AG04449 (cell line): ENCODE measurements around the gene ANKRD11.

Experiments used
- CTCF ChIA-PET: fragments of 350-600 bp; formaldehyde crosslinking; extraction: SDS; loops from one replicate; lab custom pipeline; 2021; ENCODE audit warnings: antibody characterized with exemption; lab: Yijun Ruan, JAX
- POLR2A ChIA-PET: fragments of 400-600, 350-600 bp; formaldehyde crosslinking; extraction: SDS; loops from one replicate; lab custom pipeline; 2020; ENCODE audit warnings: antibody characterized with exemption, inconsistent platforms; lab: Yijun Ruan, JAX
- DNase-seq: peaks from one replicate; pipeline ENCODE4 v3.0.0-alpha.2; 2010; ENCODE audit warnings: low read depth, low spot score
- H3K4me3 ChIP-seq: 2 replicates; pipeline ENCODE4 v1.5.1; 2011; ENCODE audit warnings: low read depth, mild to moderate bottlenecking, control low read depth, low read length
- TF ChIP-seq, protein P1 (sequence below): IDR thresholded peaks from one replicate; pipeline ENCODE4 v1.5.1; 2011; ENCODE audit warnings: mild to moderate bottlenecking, moderate library complexity, low read length, control low read depth, inconsistent platforms; ENCODE audit not compliant: insufficient read depth; ENCODE audit errors: missing control alignments

ANKRD11 gene

DNA sequence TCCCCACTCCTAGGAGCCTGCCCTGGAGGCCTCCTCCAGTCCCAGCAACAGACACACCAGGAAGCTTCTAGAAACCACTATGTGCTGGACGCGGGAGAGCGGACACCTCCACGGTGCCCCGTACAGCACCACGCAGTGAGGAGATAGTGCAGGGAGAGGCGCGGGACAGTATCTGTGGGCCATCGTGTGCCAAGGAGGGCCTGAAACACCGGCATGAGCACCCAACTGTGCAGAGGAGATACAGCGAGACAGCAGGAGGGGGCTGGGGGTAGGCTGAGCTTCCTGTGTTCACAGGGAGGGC is 215.1 kb downstream of the ANKRD11 start:
- H3K4me3 ChIP-seq, result no peak overlapping the region
- DNase-seq, result no peak
- POLR2A ChIA-PET, result interaction anchor here (0.7 kb wide), 1 partner anchor 35 kb away, joined by 3 read pairs; no protein-coding TSS in a partner anchor
- TF ChIP-seq, protein P1, sequence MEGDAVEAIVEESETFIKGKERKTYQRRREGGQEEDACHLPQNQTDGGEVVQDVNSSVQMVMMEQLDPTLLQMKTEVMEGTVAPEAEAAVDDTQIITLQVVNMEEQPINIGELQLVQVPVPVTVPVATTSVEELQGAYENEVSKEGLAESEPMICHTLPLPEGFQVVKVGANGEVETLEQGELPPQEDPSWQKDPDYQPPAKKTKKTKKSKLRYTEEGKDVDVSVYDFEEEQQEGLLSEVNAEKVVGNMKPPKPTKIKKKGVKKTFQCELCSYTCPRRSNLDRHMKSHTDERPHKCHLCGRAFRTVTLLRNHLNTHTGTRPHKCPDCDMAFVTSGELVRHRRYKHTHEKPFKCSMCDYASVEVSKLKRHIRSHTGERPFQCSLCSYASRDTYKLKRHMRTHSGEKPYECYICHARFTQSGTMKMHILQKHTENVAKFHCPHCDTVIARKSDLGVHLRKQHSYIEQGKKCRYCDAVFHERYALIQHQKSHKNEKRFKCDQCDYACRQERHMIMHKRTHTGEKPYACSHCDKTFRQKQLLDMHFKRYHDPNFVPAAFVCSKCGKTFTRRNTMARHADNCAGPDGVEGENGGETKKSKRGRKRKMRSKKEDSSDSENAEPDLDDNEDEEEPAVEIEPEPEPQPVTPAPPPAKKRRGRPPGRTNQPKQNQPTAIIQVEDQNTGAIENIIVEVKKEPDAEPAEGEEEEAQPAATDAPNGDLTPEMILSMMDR, result no peak
- CTCF ChIA-PET, result no interaction called here

DNA sequence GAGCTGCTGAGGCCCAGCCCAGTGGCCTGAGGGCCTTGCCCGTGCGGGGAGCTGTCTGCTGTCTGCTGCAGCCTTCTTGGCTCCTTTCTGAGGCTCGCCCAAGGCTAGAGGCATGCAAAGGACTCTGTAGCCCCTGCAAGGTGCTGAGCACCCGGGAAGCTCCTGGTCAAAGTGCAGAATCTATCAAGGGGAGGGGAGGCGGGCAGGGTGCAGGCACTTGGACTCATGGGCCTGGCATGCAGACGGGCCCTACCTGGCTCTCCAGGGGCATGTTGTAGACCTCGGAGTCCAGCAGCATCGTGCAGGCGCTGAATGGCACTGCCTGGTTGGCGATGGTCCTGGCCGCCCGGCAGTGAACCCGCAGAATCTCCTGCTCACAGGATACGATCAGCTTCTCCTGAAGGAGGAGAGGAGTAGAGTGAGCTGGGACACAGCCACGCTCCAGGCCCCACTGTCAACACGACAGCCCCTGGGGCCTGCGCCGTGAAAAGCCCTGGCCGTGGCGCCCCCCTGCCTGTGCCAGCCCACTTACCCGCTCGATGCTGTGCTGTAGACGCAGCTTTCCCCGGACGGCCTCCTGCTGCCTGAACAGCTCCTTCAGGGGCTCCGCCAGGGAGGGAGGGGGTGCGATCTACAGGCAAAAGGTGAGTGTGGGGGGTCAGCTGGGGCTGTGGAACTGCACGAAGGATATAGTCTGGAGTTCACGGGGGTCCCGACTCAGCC is 215.6 kb downstream of the ANKRD11 start:
- ChIA-PET CTCF (interaction anchor here (3.8 kb wide), 1 partner anchor 14 kb away, joined by 21 read pairs; no protein-coding TSS in a partner anchor), POLR2A (interaction anchor here (0.7 kb wide), 1 partner anchor 36 kb away, joined by 3 read pairs; no protein-coding TSS in a partner anchor)
- DNase-seq, result no peak
- TF ChIP-seq, protein P1, result no peak
- H3K4me3 ChIP-seq, result no peak overlapping the region

DNA sequence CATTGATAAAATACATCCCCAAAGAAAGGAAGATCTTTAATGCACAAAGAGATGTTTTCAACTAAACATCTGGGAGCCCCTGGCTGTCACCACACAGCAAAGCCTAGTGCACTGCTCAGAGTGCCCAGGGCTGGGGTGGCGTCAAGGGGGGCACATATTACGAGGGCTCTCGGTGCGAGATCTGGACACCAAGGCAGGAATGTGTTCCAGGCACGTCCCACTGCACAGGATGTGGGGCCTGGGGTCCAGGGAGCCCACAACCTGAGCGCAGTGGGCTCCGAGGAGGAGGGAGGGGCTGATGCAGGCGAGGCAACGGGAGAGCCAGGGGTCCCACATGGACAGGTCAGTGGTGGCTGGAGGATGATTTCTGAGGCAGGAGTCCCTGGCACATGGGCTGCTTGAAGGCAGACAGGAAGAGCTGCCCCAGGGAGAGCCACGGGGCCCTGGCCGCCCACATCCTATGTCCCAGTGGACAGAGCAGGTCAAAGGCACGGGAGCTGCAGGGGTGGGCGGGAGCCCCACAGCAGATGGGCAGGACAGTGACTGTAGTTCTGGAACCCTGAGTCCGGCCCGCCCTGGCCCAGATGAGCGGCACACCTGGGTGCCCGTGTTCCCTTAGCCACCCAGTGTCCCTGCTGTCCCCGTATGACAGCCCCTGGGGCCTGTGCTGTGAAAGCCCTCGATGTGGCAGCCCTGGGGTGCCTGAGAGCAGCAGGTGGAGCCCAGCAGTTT is 216.5 kb downstream of the ANKRD11 start:
- no peak overlapping the region for H3K4me3 ChIP-seq
- TF ChIP-seq, protein P1, result no peak
- no peak for DNase-seq
- CTCF ChIA-PET, result interaction anchor here (3.8 kb wide), 1 partner anchor 15 kb away, joined by 21 read pairs; no protein-coding TSS in a partner anchor
- POLR2A ChIA-PET, result no interaction called here

DNA sequence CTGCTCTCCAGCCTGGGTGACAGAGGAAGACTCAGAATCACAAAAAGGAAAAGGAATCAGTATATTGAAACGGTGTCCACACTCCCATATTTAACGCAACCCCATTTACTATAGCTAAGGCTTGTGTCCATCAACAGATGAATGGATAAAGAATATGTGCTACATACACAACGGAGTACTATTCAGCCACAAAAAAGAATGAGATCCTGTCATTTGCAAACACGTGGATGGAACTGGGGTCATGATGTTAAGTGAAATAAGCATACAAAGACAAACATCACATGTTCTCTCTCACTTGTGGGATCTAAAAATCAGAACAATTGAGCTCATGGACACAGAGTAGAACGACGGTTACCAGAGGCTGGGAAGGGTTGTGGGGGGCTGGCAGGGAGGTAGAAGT is 217.7 kb downstream of the ANKRD11 start:
- POLR2A ChIA-PET, result no interaction called here
- DNase-seq, result no peak
- H3K4me3 ChIP-seq, result no peak overlapping the region
- CTCF ChIA-PET, result interaction anchor here (1.0 to 3.8 kb wide), 2 partner anchors 11 to 16 kb away, joined by 3 to 21 read pairs; no protein-coding TSS in a partner anchor
- TF ChIP-seq, protein P1, result no peak

DNA sequence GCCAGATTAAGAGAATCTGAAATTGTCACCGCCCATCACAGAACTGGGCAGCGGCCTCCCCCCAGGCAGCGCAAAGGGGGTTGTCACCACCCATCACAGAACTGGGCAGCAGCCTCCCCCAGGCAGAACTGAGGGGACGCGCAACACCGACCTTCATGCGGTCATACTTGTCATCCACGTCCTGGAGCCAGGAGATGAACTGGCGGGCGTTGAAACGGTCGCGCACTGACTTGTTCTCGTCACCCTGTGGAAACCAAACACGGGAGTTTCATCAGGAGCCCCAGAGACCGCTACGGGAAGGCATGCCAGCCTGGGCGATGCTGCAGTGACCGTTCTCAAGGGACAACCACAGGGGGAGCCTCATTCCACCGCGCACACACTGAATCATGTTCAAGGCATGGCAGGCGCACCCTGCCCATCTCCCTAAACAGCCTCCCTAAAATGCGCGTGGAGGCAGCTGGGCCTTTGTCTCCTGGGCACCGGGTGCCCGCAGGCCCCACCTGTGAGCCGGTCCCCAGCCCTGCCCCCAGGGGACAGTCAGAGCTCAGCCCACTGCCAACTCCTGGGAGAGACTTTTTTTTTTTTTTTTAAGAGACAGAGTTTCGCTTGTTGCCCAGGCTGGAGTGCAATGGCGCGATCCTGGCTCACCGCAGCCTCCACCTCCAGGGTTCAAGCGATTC is 219.6 kb downstream of the ANKRD11 start:
- no peak for DNase-seq
- TF ChIP-seq, protein P1, result no peak
- no peak overlapping the region for H3K4me3 ChIP-seq
- POLR2A ChIA-PET, result no interaction called here
- CTCF ChIA-PET, result no interaction called here
